Loucy (cell line): ENCODE results near the gene MYL7.

Source experiments
- H2AFZ ChIP-seq: fragments of 200-600 bp; sonication (generic); 2 replicates; pipeline ENCODE4 v1.6.0; 2016; ENCODE audit warnings: antibody characterized with exemption, mild to moderate bottlenecking, low read length, moderate library complexity
- H3F3A ChIP-seq: fragments of 200-600 bp; 2 replicates; pipeline ENCODE4 v1.6.0; 2016; ENCODE audit warnings: antibody characterized with exemption, low read depth, mild to moderate bottlenecking
- H3K27me3 ChIP-seq: fragments of 200-600 bp; sonication (generic); 2 replicates; pipeline ENCODE4 v1.6.1; 2014; ENCODE audit warnings: low read length, mild to moderate bottlenecking; ENCODE audit not compliant: insufficient read depth, poor library complexity, severe bottlenecking
- H3K36me3 ChIP-seq: fragments of 200-600 bp; sonication (generic); 2 replicates; pipeline ENCODE4 v1.6.1; 2016; ENCODE audit warnings: low read length; ENCODE audit not compliant: insufficient read depth
- H3K4me1 ChIP-seq: fragments of 200-600 bp; sonication (generic); 2 replicates; pipeline ENCODE4 v1.5.1; 2014; ENCODE audit warnings: low read length, mild to moderate bottlenecking; ENCODE audit not compliant: insufficient read depth, poor library complexity, severe bottlenecking
- H3K4me2 ChIP-seq: fragments of 200-600 bp; sonication (generic); 2 replicates; pipeline ENCODE4 v1.6.0; 2014; ENCODE audit warnings: antibody characterized with exemption, low read length, low read depth, mild to moderate bottlenecking; ENCODE audit not compliant: poor library complexity, severe bottlenecking
- H3K4me3 ChIP-seq: fragments of 200-600 bp; sonication (generic); 2 replicates; pipeline ENCODE4 v1.5.1; 2014; ENCODE audit warnings: low read length, mild to moderate bottlenecking, mixed read lengths; ENCODE audit not compliant: poor library complexity, severe bottlenecking
- H3K79me2 ChIP-seq: fragments of 200-600 bp; sonication (generic); 2 replicates; pipeline ENCODE4 v1.6.1; 2014; ENCODE audit warnings: low read length; ENCODE audit not compliant: insufficient read depth
- H3K9ac ChIP-seq: fragments of 200-600 bp; sonication (generic); 2 replicates; pipeline ENCODE4 v1.6.0; 2014; ENCODE audit warnings: mild to moderate bottlenecking, low read depth, low read length, moderate library complexity; ENCODE audit not compliant: poor library complexity, severe bottlenecking
- H3K9me2 ChIP-seq: fragments of 200-600 bp; sonication (generic); replicated peaks from 2 replicates; pipeline ENCODE4 v1.6.1; 2016; ENCODE audit warnings: low read depth, low read length, mixed read lengths
- H3K9me3 ChIP-seq: fragments of 200-600 bp; sonication (generic); 2 replicates; pipeline ENCODE4 v1.6.1; 2014; ENCODE audit warnings: mild to moderate bottlenecking, antibody characterized with exemption, low read length, low read depth; ENCODE audit not compliant: insufficient read depth
- H4K20me1 ChIP-seq: fragments of 200-600 bp; sonication (generic); 2 replicates; pipeline ENCODE4 v1.6.0; 2014; ENCODE audit warnings: antibody characterized with exemption, low read length, mild to moderate bottlenecking; ENCODE audit not compliant: insufficient read depth, poor library complexity, severe bottlenecking
- EZH2phosphoT487 ChIP-seq: fragments of 200-600 bp; IDR thresholded peaks from 2 replicates; pipeline ENCODE4 v1.6.1; 2018; ENCODE audit warnings: antibody characterized with exemption, mild to moderate bottlenecking, moderate library complexity, borderline replicate concordance
- TF ChIP-seq, protein P1 (sequence below): fragments of 200-600 bp; sonication (generic); conservative IDR thresholded peaks from 2 replicates; pipeline ENCODE4 v1.5.1; 2014; ENCODE audit warnings: mild to moderate bottlenecking, antibody characterized with exemption, low read length

The MYL7 gene

GRCh38 chr7:44106311-44107065, 34.6 kb downstream of the MYL7 start:
- peaks cover 34% of the 10 kb centered on the region for H4K20me1 ChIP-seq

DNA sequence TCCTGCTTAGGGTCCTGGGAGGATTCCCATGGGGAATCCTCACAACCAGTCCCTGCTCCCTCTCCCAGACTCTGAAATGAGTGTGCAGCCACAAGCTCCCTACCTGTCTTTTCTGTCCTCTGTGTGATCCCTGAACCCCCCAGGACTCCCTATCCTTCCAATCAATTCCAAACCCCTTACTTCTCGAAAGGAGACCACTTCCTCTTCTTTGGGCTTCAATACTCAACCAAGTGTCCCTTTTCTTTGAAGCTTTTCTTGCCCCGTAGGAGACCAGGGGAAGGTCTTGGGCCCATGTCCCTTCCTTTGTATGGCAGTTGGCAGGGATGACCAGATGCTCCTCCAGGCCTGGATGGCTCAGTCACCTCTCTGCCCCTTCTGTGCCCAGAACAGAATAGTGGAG, 35.3 kb downstream of the MYL7 start:
- no peaks in the 10 kb centered on the region for H3K9me2 ChIP-seq
- H3K27me3 ChIP-seq, result no peaks in the 10 kb centered on the region
- peaks cover 8% of the 10 kb centered on the region; the same call in 1 of the 2 replicates for H3K36me3 ChIP-seq
- H3K4me2 ChIP-seq, result peak overlapping the region; percentile 91
- H3F3A ChIP-seq, result no peaks in the 10 kb centered on the region
- H4K20me1 ChIP-seq, result peaks cover 34% of the 10 kb centered on the region
- H3K4me3 ChIP-seq, result peak overlapping the region; percentile 94
- H2AFZ ChIP-seq, result no peak overlapping the region
- peak overlapping the region; percentile 97 for H3K9ac ChIP-seq
- peaks cover 50% of the 10 kb centered on the region for H3K79me2 ChIP-seq
- peaks cover 38% of the 10 kb centered on the region for H3K4me1 ChIP-seq
- H3K9me3 ChIP-seq, result no peaks in the 10 kb centered on the region
- TF ChIP-seq, protein P1, sequence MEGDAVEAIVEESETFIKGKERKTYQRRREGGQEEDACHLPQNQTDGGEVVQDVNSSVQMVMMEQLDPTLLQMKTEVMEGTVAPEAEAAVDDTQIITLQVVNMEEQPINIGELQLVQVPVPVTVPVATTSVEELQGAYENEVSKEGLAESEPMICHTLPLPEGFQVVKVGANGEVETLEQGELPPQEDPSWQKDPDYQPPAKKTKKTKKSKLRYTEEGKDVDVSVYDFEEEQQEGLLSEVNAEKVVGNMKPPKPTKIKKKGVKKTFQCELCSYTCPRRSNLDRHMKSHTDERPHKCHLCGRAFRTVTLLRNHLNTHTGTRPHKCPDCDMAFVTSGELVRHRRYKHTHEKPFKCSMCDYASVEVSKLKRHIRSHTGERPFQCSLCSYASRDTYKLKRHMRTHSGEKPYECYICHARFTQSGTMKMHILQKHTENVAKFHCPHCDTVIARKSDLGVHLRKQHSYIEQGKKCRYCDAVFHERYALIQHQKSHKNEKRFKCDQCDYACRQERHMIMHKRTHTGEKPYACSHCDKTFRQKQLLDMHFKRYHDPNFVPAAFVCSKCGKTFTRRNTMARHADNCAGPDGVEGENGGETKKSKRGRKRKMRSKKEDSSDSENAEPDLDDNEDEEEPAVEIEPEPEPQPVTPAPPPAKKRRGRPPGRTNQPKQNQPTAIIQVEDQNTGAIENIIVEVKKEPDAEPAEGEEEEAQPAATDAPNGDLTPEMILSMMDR, result no peak
- no peak for TF ChIP-seq EZH2phosphoT487

More at GRCh38 chr7:44106311-44107065, 34.6 kb downstream of the MYL7 start:
- H3F3A ChIP-seq, result no peaks in the 10 kb centered on the region
- H3K27me3 ChIP-seq, result no peaks in the 10 kb centered on the region
- no peaks in the 10 kb centered on the region for H3K9me3 ChIP-seq
- peaks cover 13% of the 10 kb centered on the region; the same call in 1 of the 2 replicates for H3K36me3 ChIP-seq
- no peak for TF ChIP-seq EZH2phosphoT487
- TF ChIP-seq, protein P1, result no peak
- H2AFZ ChIP-seq, result no peak overlapping the region
- peaks cover 37% of the 10 kb centered on the region for H3K4me1 ChIP-seq
- peak overlapping the region; percentile 97 for H3K9ac ChIP-seq
- H3K79me2 ChIP-seq, result peaks cover 50% of the 10 kb centered on the region
- H3K9me2 ChIP-seq, result no peaks in the 10 kb centered on the region
- H3K4me2 ChIP-seq, result peak overlapping the region; percentile 91
- H3K4me3 ChIP-seq, result peak overlapping the region; percentile 94

DNA sequence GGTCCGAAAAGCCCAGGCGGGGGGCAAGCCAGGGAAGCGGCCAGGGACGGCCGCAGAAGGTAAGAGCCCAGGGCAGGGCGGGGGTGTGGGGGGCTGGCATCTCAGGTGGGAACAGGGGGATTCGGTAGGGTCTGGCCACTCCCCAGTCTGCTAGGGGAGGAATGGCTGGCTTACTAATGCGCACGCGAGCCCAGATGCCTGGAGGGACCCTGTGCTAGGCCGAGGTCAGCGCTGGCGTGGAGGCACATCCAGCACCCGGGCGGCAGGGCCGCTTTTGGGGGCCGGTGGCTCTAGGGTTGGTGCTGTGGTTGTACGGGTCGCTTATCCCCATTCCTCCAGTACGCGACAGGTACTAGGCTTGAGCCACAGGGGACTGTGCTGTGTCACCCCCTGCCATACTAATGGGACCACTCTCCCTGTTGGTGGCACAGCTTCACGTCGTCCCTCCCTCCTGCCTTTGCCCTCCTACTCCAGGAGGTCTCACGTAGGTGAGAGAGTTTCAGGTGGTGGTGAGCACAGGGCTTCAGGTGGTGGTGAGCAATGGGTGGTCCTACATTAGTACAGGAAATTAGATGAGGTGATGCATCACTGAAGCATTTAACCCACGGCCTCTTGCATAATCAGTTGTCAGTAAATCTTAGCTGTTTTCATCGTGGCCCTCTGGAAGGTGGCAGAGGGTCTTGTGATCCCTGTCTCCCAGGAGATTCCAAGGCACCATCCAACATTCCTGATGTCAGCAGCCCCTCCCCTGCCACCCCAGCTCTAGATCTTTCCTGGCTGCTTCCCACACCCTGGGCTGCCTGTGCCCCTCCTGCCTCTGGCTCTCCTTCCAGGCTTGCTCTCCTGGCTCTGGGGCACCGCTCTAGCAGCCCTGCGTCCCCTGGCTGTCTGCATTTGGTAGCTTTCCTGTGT, 36.0 kb downstream of the MYL7 start:
- Histone ChIP-seq H3K36me3 (peaks cover 2% of the 10 kb centered on the region; the same call in 1 of the 2 replicates), H2AFZ (peak overlapping the region; percentile 80), H3K9me3 (no peaks in the 10 kb centered on the region), H3K4me3 (peak overlapping the region; percentile 94), H3K9me2 (no peaks in the 10 kb centered on the region), H3K79me2 (peaks cover 50% of the 10 kb centered on the region), H3K4me2 (peak overlapping the region; percentile 91), H3K27me3 (no peaks in the 10 kb centered on the region), H3F3A (no peaks in the 10 kb centered on the region), H3K9ac (peak overlapping the region; percentile 97), H4K20me1 (peaks cover 34% of the 10 kb centered on the region), H3K4me1 (peaks cover 46% of the 10 kb centered on the region)
- no peak for TF ChIP-seq EZH2phosphoT487
- TF ChIP-seq, protein P1, result no peak
